Duodenal mucosa (tissue), 2 donors: ENCODE results near the gene PDZD2.

Source experiments
- H3K27ac ChIP-seq: one replicate; pipeline ENCODE4 v1.7.0; 2013; ENCODE audit warnings: low read depth, low read length
- H3K27me3 ChIP-seq, 2 donors: one replicate each; pipeline ENCODE4 v1.7.0; 2013; ENCODE audit warnings: low read length in 2 of 2, control low read depth in 1 of 2; ENCODE audit not compliant: insufficient read depth in 2 of 2, control insufficient read depth in 1 of 2
- H3K36me3 ChIP-seq, 2 donors: one replicate each; pipeline ENCODE4 v1.7.0; 2013; ENCODE audit warnings: low read length in 2 of 2, control low read depth in 1 of 2; ENCODE audit not compliant: insufficient read depth in 2 of 2, control insufficient read depth in 1 of 2
- H3K4me1 ChIP-seq, 2 donors: one replicate each; pipeline ENCODE4 v1.7.0; 2013; ENCODE audit warnings: low read length in 2 of 2, control low read depth in 1 of 2; ENCODE audit not compliant: insufficient read depth in 2 of 2, control insufficient read depth in 1 of 2
- H3K4me3 ChIP-seq, 2 donors: one replicate each; pipeline ENCODE4 v1.7.0; 2013; ENCODE audit warnings: low read length in 2 of 2, low read depth in 1 of 2
- H3K9ac ChIP-seq, 2 donors: one replicate each; pipeline ENCODE4 v1.7.0; 2013; ENCODE audit warnings: low read length in 2 of 2, low read depth in 1 of 2
- H3K9me3 ChIP-seq, 2 donors: one replicate each; pipeline ENCODE4 v1.7.0; 2013; ENCODE audit warnings: low read length in 2 of 2, control low read depth in 1 of 2; ENCODE audit not compliant: control insufficient read depth in 1 of 2

The PDZD2 gene

DNA sequence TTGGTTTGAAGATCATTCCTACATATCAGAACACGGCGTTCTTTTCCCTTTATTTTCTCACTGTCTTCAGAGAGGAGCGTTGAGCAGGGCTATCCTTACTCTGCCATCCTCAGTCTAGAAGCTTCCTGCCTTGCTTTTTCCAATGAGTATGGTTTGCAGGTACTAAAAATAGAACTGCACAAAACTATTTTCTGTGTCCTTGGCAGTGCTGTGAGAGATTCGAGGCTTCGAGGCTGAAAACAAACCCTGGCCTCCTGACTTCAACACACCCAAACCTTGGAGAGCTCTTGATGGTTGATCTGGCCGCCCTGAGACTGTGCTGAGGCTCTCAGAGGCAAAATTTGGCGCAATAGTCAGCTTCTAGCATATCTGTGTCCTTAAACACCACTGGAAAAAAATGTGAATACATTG, 456.3 kb downstream of the PDZD2 start:
- Histone ChIP-seq H3K4me3 (no peak overlapping the region), H3K27ac (no peak overlapping the region), H3K4me1 (peaks cover 0 to 4% of the 10 kb centered on the region in 2 donors), H3K9me3 (no peaks in the 10 kb centered on the region), H3K27me3 (no peaks in the 10 kb centered on the region), H3K36me3 (peaks cover 4 to 8% of the 10 kb centered on the region in 2 donors), H3K9ac (no peak overlapping the region)

DNA sequence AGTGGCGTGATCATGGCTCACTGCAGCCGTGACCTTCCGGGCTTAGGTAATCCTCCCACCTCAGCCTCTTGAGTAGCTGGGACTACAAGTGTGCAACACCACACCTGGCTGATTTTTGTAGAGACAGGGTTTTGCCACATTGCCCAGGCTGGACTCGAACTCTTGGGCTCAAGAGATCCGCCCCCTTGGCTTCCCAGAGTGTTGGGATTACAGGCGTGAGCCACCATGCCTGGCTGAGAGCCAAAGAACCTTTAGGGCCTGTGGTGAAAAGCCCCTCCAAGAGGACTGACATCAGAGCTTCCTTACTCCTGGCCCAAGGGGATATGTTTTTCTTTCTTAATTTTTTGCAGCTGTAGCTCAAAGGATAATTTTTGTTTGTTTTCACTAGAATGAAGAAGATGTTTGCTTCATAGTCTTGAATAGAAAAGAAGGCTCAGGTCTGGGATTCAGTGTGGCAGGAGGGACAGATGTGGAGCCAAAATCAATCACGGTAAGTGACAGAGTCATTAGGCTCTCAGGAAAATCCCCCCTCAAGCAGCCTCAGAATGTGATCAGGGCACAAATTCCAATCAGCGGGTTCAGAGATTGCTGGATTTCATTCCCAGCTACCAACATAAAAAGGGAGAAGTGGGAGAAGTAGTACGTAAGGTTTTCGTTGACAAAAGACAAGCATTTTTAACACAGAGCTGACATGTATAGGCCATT, 458.1 kb downstream of the PDZD2 start:
- no peaks in the 10 kb centered on the region for H3K9me3 ChIP-seq
- H3K9ac ChIP-seq: no peak overlapping the region
- H3K4me3 ChIP-seq: no peak overlapping the region
- H3K4me1 ChIP-seq: peaks cover 0 to 4% of the 10 kb centered on the region in 2 donors
- H3K27ac ChIP-seq: no peak overlapping the region
- no peaks in the 10 kb centered on the region for H3K27me3 ChIP-seq
- H3K36me3 ChIP-seq: peaks cover 16 to 20% of the 10 kb centered on the region in 2 donors

DNA sequence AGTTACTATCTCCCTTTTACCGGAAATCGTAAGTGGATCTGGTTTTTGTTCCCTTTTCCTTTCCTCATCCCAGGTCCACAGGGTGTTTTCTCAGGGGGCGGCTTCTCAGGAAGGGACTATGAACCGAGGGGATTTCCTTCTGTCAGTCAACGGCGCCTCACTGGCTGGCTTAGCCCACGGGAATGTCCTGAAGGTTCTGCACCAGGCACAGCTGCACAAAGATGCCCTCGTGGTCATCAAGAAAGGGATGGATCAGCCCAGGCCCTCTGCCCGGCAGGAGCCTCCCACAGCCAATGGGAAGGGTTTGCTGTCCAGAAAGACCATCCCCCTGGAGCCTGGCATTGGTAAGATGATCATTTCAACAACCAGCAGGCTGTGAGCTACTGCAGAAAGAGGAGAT, 459.4 kb downstream of the PDZD2 start:
- Histone ChIP-seq H3K9ac (no peak overlapping the region), H3K9me3 (no peaks in the 10 kb centered on the region), H3K36me3 (peaks cover 17 to 32% of the 10 kb centered on the region in 2 donors), H3K4me1 (peaks cover 0 to under 1% of the 10 kb centered on the region in 2 donors), H3K27ac (no peak overlapping the region), H3K27me3 (no peaks in the 10 kb centered on the region), H3K4me3 (no peak overlapping the region)

DNA sequence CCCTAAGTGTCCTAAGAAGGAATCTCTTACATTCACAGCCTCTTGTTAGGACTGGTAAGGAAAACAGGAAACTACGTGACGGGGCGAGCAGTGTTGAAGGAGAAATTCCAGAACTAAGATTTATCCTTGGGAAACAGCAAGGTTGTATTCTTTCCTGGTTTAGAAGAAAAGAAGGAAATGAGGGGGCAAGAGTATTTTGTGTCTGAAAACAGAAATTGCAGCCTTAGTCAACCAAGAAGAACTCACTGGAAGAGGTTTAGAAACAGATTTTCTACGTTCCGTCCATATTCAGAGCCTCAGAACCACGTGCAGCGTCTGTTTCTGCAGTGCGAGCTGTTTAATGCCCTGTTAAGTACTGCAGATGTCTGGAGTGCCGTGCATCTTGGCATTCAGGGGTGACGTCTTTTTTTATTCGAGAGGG, 460.0 kb downstream of the PDZD2 start:
- Histone ChIP-seq H3K4me1 (no peaks in the 10 kb centered on the region), H3K27ac (no peak overlapping the region), H3K27me3 (no peaks in the 10 kb centered on the region), H3K36me3 (peaks cover 23 to 39% of the 10 kb centered on the region in 2 donors), H3K4me3 (no peak overlapping the region), H3K9ac (no peak overlapping the region), H3K9me3 (no peaks in the 10 kb centered on the region)

DNA sequence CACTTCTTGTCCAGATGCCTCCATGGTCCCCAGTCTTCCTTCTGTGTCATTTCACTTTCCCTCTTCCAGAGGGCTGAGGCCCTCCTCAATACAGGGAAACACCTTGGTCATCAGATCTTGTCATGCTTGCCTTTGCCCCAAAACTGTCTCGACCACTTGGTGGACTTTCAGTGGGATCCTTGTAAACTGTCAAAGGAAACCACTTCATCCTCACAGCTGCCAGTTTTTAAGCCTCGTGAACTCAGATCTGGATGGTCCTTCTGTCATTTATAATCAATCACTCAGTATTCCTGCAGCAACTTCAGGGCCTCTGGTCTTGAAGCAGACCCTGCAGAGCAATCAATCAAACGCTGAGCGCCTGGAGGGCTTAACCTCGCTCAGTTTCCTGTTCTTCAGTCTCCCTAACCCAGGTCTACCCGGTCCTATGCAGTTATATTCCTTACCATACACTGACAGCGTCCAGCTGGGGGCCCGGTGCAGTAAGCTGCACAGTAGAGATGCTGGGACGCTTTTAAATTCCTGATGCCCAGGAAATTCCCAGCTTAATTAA, 460.6 kb downstream of the PDZD2 start:
- H3K9me3 ChIP-seq: no peaks in the 10 kb centered on the region
- H3K36me3 ChIP-seq: peaks cover 24 to 45% of the 10 kb centered on the region in 2 donors
- H3K27ac ChIP-seq: no peak overlapping the region
- H3K4me3 ChIP-seq: no peak overlapping the region
- H3K27me3 ChIP-seq: no peaks in the 10 kb centered on the region
- no peak overlapping the region for H3K9ac ChIP-seq
- H3K4me1 ChIP-seq: no peaks in the 10 kb centered on the region

DNA sequence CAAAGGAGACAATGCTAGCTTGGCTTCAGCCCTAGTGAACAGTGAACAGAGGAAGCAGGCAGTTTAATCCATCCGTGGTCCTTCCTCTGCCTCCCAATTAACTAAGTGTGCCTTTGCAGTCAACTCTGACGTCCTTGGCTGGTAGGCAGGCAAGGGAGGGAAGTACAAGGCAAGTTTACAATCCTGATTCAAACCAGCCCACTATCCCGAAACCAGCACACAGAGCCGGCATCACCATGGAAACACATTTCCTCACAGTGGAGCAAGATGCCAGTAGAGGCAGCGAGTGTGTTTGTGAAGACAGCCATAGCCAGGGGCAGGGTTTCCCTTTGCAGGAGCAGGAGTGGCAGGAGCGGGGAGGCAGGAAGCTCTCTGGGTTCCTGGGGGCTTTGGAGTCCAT, 461.3 kb downstream of the PDZD2 start:
- Histone ChIP-seq H3K9me3 (no peaks in the 10 kb centered on the region), H3K27ac (no peak overlapping the region), H3K4me3 (no peak overlapping the region), H3K36me3 (peaks cover 24 to 50% of the 10 kb centered on the region in 2 donors), H3K4me1 (no peaks in the 10 kb centered on the region), H3K27me3 (no peaks in the 10 kb centered on the region), H3K9ac (no peak overlapping the region)

DNA sequence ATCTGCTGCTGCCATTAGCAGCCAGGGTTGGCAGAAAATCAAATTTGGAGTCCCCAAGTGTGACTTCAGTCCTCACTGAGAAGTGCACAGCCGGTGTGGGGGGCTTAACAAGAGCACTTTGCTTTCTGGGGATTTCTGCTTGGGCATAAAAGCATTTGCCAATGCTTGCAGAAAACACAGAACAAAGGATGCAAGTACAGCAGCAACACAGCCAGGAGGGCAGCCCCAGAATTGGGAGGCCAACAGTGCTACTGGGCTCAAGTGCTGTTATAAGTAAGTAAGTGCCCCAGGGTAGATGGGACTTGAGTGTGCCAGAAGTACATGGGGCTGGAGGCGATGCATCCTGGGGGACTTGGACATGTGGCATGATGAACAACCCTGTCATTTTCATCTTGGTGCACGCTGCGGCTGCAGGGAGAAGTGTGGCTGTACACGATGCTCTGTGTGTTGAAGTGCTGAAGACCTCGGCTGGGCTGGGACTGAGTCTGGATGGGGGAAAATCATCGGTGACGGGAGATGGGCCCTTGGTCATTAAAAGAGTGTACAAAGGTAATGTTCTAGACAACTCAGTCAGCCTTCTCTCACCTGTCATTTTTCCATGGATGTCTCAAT, 461.9 kb downstream of the PDZD2 start:
- Histone ChIP-seq H3K36me3 (peaks cover 24 to 55% of the 10 kb centered on the region in 2 donors), H3K27me3 (no peaks in the 10 kb centered on the region), H3K9ac (no peak overlapping the region), H3K9me3 (no peaks in the 10 kb centered on the region), H3K4me1 (no peaks in the 10 kb centered on the region), H3K4me3 (no peak overlapping the region), H3K27ac (no peak overlapping the region)

DNA sequence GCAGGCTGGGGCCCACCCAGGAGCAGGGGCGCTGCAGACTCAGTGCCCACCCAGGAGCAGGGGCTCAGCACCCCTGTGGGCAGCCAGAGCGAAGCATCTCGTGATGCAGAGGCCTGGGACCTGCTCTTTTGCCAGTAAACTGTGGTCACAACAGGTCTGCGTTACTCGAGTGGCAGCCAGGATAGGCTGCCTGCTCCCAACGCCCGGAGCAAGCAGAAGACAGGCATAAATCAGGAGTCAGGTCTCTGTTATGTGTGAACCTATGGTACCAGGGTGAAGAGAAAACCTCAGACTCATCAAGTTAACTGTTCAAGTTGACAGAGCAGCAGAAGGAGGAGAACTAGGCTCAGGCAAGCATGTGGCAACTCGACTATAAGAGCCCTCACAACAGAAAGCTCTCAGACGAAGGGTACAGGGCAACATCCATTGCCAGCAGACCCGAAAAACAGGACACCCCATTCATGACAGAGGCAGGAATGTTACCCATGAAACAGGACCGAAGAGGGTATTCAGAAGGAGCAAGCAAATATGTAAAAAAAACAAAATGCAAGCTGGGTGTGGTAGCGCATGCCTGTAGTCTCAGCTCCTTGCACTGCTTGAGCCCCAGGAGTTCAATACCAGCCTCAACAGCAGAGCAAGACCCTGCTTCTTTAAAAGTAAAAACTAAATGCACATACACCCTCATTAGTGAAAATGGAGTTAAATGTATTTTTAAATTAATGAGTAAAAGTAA, 463.5 kb downstream of the PDZD2 start:
- H3K27me3 ChIP-seq: no peaks in the 10 kb centered on the region
- H3K36me3 ChIP-seq: peaks cover 24 to 71% of the 10 kb centered on the region in 2 donors
- no peak overlapping the region for H3K27ac ChIP-seq
- no peak overlapping the region for H3K4me3 ChIP-seq
- H3K9me3 ChIP-seq: no peaks in the 10 kb centered on the region
- H3K4me1 ChIP-seq: no peaks in the 10 kb centered on the region
- H3K9ac ChIP-seq: no peak overlapping the region

DNA sequence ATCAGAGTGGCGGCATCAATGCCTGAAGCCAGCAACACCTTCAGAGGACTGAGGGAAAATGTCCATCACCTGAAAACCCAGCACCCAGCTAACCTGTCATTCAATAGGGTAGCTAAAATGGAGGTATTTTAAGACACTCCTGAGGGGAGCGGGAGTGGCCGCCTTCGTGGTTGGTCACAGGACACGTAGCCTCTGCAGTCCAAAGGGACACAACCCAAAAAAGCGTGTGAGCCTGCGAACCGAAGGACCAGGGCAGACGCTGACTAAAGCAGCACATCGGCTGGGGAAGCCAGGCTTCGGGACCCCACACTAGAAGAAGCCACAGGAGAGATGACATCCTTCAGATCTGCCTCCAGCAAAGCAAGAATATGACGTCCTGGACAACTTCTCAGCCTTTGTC, 464.6 kb downstream of the PDZD2 start:
- H3K9me3 ChIP-seq: no peaks in the 10 kb centered on the region
- H3K36me3 ChIP-seq: peaks cover 24 to 78% of the 10 kb centered on the region in 2 donors
- no peak overlapping the region for H3K27ac ChIP-seq
- no peak overlapping the region for H3K9ac ChIP-seq
- H3K4me1 ChIP-seq: no peaks in the 10 kb centered on the region
- H3K4me3 ChIP-seq: no peak overlapping the region
- no peaks in the 10 kb centered on the region for H3K27me3 ChIP-seq

DNA sequence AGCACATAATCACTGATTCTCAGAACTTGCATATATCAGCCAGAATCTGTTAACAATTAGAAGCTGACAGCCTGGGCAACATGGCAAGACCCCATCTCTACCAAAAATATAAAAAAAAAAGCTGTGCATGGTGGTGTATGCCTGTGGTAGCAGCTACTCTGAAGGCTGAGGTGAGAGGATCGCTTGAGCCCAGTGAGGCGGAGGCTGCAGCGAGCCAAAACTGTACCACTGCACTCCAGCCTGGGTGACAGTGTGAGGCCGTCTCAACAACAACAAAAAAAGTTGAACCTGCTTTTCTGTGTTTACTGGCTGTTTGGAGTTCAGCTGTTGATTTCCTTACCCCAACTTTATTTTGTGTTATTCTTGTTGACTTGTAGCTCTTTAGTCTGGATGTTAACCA, 468.4 kb downstream of the PDZD2 start:
- no peak overlapping the region for H3K27ac ChIP-seq
- H3K9ac ChIP-seq: no peak overlapping the region
- no peak overlapping the region for H3K4me3 ChIP-seq
- H3K27me3 ChIP-seq: no peaks in the 10 kb centered on the region
- peaks cover 14 to 84% of the 10 kb centered on the region in 2 donors for H3K36me3 ChIP-seq
- no peaks in the 10 kb centered on the region for H3K4me1 ChIP-seq
- no peaks in the 10 kb centered on the region for H3K9me3 ChIP-seq
